ENCODE measurements around the gene TAL2.
A peak's percentile ranks its signal among the peaks of the same experiment; 100 is the strongest.
"Not testable (repeated sequence)": the region's sequence is repeated elsewhere in the genome, so short reads cannot be mapped to it uniquely, and the experiment has no call there.

The TAL2 gene

DNA sequence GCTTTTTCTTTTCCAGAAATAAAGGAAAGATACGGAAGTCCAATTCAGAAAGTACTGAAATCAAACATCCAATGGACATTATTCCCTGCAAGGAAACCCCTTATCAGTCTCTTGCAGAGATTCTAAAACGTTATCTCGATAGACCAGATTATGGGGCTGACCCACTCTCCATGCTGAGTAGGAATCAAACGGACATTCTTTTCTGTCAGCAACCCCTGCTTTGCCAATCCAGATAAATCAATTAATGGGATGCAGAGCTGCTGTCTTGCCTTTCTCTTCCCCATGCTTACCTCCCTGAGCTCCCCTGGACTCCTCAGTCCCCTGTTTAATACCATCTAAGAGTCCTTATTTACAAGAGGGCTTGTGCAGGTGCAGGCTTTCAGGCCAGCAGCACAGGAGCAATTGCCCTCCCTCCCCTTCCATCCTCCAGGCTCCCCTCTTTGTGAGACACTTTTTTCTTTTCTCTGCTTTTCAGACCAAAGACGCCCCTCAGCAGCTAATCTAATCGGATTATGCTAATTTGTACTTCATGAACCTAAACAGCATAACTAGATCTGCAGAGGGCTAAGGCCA, 14.2 kb downstream of the TAL2 start:
- DNase-seq = no peak

DNA sequence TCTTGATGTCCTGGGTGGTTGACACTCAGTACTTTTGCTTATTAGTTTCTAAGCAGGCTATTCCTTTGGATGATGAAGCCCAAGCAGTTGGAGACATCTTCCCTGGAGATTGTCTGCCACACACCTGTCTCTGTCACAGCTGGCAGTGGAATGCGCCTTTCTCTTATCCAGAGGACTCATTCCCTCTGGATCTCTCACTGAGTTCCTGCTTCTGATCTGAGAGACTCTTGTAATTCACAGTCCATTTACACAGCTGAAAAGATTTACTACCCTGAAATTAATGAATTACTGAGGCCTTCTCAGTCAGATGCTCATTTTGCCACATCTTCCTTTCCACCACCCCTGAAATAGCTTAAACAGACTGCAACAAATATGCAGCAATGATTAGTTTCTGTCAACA, 15.9 kb downstream of the TAL2 start:
- no peak for DNase-seq

DNA sequence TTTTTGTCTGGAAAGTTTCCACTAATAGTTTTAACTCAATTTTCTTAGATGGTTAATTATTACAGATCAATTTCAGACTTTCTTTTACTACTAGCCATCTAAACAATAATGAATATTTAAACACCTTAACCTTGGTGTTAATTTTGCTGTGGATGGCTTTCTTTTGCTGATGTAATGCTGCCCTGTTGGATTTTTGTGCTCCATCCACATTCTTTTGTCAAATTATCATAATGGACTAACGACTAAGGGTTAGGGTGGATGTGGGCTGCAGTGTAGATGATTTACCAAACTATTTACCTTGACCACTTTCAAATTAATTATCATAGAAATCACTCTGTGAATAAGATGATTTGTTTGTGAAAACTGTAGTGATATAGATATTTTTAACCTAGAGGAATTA, 16.5 kb downstream of the TAL2 start:
- no peak for DNase-seq

DNA sequence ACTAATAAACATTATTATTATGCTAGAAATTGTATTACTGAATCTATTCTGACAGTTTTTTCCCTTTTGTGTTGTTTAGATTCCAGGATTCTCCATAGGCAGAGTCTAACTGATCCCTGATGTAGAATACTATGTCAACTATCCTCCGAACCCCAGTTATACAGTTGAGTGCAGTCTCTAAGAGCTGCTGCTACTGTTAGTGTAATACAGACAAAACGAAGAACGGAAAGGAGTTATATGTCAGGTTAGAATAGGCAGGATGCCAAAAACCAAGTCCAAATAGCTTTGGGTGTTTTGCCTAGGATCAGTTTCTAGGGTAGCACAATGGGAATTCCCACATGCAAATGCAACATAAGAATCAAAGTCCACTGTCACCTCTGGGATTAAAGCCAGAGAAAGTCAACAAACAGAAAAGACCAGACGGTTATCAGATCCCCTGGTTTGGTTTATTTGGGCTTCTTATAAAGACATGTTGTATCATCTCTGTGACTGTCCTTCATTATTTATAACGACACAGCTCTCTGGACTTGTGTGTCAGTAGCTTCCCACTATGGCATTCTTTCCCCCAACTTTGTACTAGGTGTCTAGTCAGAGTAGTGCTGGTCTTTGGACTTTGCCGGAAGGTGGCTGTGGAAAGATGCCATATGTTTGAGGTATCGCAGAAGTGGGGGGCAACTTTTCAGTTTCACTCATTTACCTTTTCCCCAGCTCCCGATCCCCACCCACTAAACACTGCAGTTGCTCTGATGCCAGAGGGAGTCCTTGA, 17.2 kb downstream of the TAL2 start:
- no peak for DNase-seq

DNA sequence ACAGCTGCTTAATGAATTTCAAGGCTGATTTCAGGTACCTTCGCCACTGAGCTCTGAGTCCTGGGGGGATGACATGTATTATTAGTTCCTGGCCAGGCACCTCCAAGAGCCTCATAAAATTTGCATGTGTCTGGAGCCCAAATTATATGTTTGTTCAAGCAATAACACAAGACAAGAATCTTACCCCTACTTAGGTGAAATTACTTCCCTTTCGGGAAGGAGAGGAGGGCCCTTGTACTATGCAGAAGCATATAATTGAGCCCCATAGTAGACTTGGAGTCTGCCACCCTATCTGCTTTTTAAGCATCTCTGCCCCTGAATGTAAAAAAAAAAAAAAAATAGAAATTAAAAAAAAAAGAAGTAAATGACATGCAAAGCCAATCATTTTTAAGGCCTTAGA, 19.1 kb downstream of the TAL2 start:
- no peak for DNase-seq

DNA sequence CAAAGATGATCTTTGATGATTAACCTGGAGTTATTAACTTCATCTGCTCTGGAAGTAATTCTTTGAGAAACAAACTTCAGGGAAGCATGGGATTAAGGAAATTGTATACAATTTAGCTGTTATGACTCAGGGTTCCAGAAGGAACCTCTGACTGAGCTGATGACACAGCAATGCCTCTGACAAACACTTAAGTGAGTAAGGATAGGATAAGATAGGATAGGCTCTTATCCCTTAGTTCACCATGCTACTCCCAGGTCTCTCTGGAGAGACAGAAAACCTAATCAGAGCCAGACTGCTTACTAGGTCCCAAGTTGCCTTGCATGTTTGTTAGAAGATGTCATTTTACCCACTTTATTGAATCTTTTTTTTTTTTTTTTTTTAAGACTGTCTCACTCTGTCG, 19.5 kb downstream of the TAL2 start:
- DNase-seq = no peak

DNA sequence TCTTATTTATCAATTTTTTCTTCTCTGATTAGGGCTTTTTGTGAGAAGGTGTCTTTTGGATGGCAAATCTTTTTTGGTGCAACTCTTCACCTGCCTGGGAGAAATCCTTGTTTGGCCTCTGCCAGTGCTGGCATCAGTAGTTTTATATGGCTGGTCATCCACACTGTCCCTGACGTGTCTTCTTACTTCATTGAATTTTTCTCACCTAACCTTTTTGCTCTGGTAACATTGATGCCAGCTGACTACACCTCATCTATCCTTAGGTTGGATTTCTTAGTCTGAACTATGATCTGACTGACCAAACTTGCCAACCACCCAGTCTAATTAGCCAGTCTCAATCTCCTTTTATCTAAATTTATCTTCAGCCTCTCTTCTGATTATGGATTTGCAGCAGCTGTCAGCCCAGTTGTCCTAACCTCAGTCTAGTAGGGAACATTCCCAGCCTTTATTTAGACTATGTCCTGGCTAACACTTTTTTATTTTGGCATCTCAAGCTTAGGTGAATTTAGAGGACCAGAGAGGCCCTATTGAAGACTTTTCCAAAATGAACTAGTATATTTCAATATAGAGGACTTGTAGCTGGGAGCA, 21.5 kb downstream of the TAL2 start:
- no peak for DNase-seq

DNA sequence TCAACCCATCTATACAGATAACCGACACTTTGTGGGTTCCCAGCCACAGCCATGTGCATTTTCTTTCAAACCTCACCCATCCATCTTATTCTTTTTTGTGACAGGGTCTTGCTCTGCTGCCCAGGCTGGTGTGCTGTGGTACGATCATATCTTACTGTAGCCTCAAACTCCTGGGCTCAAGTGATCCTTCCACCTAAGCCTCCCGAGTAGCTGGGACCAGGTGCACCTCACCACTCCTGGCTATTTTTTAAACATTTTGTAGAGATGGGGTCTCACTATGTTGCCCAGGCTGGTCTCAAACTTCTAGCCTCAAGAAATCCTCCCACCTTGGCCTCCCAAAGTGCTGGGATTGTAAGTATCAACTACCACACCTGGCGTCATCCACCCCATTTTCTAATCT, 24.7 kb downstream of the TAL2 start:
- DNase-seq = no peak

DNA sequence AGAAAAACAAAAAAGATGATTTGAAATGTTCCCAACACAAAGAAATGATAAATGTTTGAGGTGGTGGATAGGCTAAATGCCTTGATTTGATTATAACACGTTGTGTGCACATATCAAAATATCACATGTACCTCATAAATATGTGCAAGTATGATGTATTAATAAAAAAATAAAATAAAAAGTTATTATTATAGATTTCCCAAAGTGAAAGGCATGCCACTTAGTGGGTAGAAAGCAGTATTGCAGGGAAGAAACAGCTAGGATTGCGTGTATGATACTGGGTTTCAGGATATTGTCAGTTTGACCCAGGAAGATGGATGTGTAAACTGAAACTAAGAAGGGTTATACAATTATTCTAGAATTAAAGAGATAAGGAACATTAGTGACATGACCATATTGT, 28.5 kb downstream of the TAL2 start:
- no peak for DNase-seq

DNA sequence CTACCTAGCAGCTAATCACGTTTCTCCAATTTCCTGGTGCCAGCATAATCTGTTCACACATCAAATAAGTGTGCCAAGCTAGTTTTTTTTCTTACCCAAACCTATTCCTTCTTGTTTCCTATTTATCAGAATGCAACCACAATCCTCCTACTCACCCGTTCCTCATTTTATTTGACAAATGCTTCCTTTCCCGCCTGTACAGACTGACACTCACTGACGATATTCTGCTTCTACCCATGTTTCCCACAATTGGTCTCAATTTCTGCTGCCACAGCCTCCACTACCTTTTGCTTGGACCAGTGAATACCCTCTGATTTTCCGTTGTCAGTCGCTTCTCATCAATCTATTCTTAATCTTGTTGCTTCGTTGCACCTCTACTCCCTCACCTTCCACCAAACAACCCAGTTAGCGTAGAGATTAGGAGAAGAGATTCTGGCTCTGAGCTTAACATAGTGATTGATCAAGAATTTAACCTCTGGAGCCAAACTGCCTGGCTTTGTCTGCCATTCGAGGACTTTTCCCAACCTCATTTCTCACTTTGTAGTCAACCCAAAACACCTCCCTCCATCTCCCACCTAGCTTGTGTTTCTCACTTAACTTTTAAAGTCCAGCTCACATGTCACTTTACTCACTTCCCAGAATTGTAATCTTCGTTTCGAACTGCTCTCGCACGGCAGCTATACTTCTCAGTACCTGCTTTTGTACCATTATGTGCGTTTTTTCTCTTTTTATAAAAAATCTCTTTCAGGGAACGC, 31.4 kb downstream of the TAL2 start:
- DNase-seq = no peak

DNA sequence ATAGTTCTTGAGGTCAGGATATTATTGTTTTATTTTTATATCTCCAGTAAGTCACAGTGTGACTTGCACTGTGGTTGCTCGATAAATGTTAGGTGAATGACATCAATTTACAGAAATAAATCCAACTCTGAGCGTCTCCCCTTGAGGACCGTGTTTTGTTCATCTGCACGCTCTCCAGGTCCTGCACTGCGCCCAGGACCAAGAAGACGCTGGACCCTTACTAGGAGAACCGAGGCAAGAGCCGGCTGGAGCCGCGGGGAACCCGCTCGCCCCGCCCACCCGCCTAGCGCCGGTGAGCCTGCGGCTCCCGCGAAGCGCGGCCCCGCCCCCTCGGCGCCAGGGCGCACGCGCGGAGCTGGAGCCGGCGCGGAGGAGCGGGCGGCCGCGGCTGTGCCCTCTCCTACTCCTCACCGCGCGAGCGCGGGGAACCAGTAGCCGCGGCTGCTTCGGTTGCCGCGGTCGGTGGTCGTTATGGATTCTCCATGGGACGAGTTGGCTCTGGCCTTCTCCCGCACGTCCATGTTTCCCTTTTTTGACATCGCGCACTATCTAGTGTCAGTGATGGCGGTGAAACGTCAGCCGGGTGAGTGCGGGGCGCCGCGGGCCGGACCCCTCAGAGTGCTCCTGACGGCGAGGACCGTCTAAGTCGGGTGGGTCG, 32.1 kb downstream of the TAL2 start, which contains the start of gene TMEM38B:
Gene TMEM38B (plus strand): TSS at position 352 of the 658 bp plus-strand sequence. CDS start 120 bp downstream, at position 472.
- DNase-seq = peak; percentile 48

DNA sequence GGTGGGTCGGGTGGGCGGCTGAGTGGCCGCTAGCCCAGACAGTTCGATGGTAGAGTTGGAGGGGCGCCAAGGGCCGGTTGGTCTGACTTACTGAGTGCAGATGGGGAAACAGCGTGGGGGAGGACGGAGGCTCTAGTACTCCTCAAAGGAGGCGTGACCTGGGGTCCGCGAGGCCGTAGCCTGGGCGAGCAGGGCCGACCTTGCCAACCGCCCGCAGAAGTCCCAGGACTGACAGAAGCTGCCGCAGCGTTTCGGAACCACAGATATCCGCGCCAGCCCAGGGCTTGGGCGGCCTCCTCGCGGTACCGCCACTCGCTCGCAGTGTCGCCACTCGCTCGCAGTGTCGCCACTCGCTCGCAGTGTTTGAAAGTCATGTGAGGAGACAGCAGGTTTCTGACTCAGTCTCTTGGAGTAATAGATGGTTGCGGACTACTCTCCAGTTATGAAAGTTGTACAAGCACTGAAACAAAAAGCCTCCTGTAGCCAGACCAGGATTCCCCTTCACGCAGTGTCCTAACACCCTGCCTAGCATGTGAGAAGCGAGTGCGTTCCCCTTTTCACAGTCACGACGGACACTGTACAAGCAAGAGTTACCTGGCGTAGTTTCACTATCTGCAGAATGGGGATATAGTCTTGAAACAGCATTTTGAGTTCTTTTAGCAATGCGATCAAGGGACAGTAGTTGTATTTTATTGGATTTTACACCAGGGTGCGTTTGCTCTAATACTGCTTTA, 32.8 kb downstream of the TAL2 start:
- no peak for DNase-seq

DNA sequence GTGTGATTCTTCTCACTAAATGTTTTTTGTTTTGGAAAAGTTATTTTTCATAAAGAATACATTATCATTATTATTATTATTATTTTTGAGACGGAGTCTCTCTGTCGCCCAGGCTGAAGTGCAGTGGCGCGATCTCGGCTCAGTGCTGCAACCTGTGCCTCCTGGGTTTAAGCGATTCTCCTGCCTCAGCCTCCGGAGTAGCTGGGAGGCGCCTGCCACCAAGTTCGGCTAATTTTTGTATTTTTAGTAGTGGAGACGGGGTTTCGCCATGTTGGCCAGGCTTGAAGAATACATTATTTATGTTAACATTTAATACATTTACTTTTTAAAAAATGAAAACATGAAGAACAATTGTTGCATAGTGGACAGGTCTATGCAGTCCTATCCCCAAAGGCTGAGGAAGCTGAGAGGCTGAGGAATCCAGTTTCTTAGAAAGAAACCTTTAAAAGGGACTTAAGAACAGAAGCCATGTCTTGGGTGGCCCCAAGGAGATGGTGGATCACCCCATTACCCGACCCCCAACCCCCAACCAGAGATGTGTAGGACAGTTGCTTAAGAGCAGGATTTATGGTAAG, 34.0 kb downstream of the TAL2 start:
- no peak for DNase-seq

DNA sequence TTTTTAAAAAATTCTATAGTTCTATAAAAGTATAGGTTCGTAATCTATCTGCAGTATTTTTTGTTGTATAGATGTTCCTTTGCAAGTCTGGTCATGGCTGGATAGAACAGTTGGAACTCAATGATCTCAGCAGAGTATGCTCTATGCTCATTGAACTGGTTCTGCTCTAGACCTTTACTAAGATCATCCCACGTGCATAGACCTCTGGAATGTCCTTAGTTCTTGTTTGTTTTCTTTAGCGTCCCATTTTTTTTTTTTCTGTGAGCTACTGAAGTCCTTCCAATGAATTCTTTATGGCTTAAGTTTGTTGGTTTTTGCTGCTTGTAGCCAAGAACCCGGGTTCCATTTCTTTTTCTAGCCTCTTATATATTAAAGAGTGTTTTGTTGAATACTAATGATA, 35.6 kb downstream of the TAL2 start:
- no peak for DNase-seq

DNA sequence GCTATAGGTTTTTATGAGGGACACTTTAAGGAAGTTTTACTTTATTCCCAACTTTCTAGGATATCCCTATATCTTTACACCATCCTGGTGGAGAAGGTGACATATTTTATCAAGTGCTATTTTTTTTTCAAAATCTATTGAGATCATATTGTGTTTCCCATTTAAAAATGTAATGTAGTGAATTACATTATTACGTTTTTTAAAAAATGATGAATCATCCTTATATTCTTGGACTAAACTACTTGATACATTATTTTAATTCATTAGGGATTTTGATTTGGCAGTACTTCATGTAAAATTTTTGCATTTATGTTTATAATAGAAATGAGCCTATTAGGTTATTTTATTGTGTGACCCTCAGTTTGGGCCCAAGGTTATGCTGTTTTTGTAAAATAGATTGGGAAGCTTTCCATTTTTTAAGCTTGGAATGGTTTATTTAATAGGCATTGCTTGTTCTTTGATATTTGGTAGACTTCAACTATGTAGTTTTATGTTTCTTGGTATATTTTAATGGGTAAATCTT, 36.2 kb downstream of the TAL2 start:
- no peak for DNase-seq

DNA sequence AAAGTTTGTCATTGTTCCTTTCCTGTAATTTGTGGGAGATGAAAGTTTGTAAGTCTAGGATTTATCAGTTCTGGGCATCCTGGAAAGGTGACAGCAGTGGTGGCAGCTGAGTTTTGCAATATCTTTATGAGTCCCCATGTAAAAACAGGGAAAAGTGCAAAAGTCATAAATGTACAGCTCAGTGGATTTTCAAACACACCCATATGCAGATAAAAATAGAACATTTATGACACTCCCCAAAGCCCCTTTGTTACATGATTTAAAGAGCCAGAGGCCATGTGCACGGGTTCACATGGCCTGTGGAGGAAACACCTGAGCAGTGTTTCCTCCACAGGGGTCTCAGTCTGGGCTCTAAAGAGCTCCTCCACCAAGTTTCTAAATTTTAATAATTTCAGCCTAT, 38.4 kb downstream of the TAL2 start:
- no peak for DNase-seq

DNA sequence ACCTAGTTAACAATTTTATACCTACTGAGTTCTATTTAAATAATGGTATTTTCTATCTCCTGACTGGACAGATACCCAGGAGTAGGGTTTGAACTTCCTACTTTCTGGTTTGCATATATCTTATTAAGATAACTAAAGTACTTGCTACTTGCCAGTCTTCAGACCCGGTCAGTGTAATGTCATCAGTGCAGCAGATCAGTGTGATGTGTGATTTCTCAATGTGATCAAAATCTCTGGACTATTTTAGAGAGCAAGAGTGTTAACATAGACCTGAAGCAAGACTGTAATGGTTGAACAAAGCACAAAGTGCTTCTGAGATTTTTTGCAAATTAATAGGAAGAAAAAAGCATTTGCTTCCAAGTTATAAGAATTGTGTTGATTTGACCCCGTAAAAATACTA, 38.9 kb downstream of the TAL2 start:
- no peak for DNase-seq

DNA sequence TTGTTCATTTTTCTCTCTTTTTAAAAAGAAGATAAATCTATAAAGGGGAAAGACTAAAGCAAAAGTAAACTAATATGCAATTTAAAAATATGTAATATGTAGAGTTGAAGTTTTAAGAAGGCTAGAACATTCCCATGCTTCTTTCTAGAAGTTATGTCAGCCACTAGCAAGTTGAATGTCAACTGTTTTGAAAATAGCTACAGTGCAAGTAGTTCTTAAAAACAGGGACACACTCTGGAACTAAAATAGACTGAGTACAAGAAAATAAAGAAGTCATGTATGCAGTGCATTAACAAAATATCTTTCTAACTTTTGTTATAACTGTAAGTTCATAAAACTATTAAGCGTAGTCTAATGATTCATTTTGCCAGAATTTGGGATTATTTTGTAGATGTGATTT, 40.0 kb downstream of the TAL2 start:
- no peak for DNase-seq

DNA sequence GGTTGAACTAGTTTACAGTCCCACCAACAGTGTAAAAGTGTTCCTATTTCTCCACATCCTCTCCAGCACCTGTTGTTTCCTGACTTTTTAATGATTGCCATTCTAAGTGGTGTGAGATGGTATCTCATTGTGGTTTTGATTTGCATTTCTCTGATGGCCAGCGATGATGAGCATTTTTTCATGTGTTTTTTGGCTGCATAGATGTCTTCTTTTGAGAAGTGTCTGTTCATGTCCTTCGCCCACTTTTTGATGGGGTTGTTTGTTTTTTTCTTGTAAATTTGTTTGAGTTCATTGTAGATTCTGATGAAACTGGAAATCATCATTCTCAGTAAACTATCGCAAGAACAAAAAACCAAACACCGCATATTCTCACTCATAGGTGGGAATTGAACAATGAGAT, 41.4 kb downstream of the TAL2 start:
- DNase-seq = not testable (repeated sequence)

DNA sequence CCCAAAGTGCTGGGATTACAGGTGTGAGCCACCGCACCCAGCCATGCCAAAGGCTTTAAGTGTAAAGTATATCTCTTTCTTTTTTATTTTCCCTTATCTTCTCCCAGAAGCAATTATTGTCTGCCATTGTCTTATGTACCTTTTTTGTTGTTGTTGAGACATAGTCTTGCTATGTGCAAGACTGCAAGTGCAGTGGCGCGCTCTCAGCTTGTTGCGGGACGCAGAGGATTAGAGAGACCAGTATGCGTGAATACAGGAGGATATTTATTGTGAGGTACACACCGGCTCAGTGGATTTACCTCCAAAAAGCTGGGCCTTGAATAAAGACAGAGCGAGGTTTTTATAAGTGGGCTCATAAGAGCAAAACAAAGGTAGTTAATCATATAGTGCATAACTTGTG, 43.9 kb downstream of the TAL2 start:
- DNase-seq = no peak

DNA sequence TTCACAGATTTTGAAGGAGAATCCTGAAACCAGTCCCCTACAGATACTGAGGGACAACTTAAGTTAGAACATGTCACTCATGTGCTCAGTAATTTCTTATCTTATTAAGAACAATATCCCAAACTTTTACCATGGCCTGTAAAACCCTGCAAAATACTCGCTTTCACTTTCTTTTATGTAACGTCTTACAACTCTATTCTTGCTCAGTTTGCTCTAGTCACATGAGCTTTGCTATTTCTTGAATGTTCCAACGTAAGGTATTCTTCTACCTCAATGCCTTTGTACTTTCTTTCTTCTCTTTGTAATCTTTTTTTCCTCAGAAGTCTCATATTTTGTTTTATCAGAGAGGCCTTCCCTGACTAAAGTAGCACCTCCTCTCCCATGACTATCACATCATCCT, 46.1 kb downstream of the TAL2 start:
- DNase-seq = no peak

DNA sequence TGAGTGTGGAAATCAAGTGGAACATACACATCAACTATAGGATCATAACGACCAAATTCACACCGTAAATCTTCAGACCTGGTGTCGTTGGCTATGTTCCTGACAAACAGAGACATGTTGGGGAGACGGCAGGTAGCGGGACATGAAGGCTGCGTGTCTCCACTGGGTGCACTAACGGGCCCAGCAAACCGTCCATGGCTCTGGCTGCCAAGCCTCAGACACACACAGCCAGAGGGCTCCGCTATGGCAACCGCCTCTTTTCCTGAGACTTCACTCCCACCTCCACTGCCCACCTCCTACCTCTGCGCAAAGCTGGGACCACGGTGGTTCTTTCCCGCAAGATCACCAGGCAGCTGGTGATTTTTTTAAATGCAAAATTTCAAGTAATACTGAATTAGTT, 48.4 kb downstream of the TAL2 start:
- no peak for DNase-seq
